H9 (cell line): ENCODE data around the gene CTPS2. TPM values are rescaled to one million over a fixed set of nuclear protein-coding genes. Genes with fewer than 3 reads are reported as not detected.

Source experiments
- DNase-seq: peaks from one replicate; pipeline ENCODE4 v3.0.0-alpha.2; 2017
- H2AFZ ChIP-seq: one replicate; pipeline ENCODE4 v1.6.1; 2013; ENCODE audit warnings: mild to moderate bottlenecking, low read length, control low read depth, moderate library complexity
- H2AK5ac ChIP-seq: 2 replicates; pipeline ENCODE4 v1.6.1; 2013; ENCODE audit warnings: low read length, control low read depth, mixed read lengths; ENCODE audit not compliant: insufficient read length
- H2BK120ac ChIP-seq: one replicate; pipeline ENCODE4 v1.6.1; 2013; ENCODE audit warnings: low read depth, mild to moderate bottlenecking, low read length, control low read depth, inconsistent platforms; ENCODE audit not compliant: poor library complexity, severe bottlenecking
- H2BK12ac ChIP-seq: 2 replicates; pipeline ENCODE4 v1.6.1; 2013; ENCODE audit warnings: low read length, control low read depth, mixed read lengths, low read depth; ENCODE audit not compliant: insufficient read length
- H2BK15ac ChIP-seq: 2 replicates; pipeline ENCODE4 v1.6.1; 2013; ENCODE audit warnings: low read depth, low read length, control low read depth
- H2BK20ac ChIP-seq: one replicate; pipeline ENCODE4 v1.6.1; 2013; ENCODE audit warnings: low read depth, mild to moderate bottlenecking, low read length, control low read depth, inconsistent platforms; ENCODE audit not compliant: poor library complexity, severe bottlenecking
- H2BK5ac ChIP-seq: 2 replicates; pipeline ENCODE4 v1.6.1; 2013; ENCODE audit warnings: low read length, control low read depth, mixed read lengths; ENCODE audit not compliant: insufficient read length
- H3K14ac ChIP-seq: 2 replicates; pipeline ENCODE4 v1.6.1; 2013; ENCODE audit warnings: low read length, control low read depth; ENCODE audit not compliant: insufficient read depth
- H3K18ac ChIP-seq: 2 replicates; pipeline ENCODE4 v1.6.1; 2013; ENCODE audit warnings: low read depth, mild to moderate bottlenecking, mixed read lengths, low read length, control low read depth; ENCODE audit not compliant: insufficient read length
- H3K23ac ChIP-seq: 2 replicates; pipeline ENCODE4 v1.6.1; 2013; ENCODE audit warnings: low read length, control low read depth, mixed read lengths, low read depth; ENCODE audit not compliant: insufficient read length
- H3K23me2 ChIP-seq: 2 replicates; pipeline ENCODE4 v1.6.1; 2013; ENCODE audit warnings: low read depth, mild to moderate bottlenecking, mixed read lengths, low read length, control low read depth; ENCODE audit not compliant: insufficient read length, poor library complexity, severe bottlenecking
- H3K27ac ChIP-seq: 2 replicates; pipeline ENCODE4 v1.5.1; 2013; ENCODE audit warnings: low read length, control low read depth, mixed read lengths, low read depth; ENCODE audit not compliant: insufficient read length
- H3K27me3 ChIP-seq: 2 replicates; pipeline ENCODE4 v1.6.1; 2013; ENCODE audit warnings: low read length, control low read depth, inconsistent platforms; ENCODE audit not compliant: insufficient read depth
- H3K4ac ChIP-seq: 2 replicates; pipeline ENCODE4 v1.6.1; 2013; ENCODE audit warnings: low read depth, mild to moderate bottlenecking, control low read depth, inconsistent platforms, low read length, moderate library complexity
- H3K4me1 ChIP-seq: 2 replicates; pipeline ENCODE4 v1.6.1; 2013; ENCODE audit warnings: low read length, control low read depth, inconsistent platforms; ENCODE audit not compliant: insufficient read depth
- H3K4me2 ChIP-seq: 2 replicates; pipeline ENCODE4 v1.6.1; 2013; ENCODE audit warnings: low read length, control low read depth, mixed read lengths; ENCODE audit not compliant: insufficient read length, insufficient read depth
- H3K56ac ChIP-seq: 2 replicates; pipeline ENCODE4 v1.6.1; 2013; ENCODE audit warnings: low read depth, mild to moderate bottlenecking, mixed read lengths, low read length, control low read depth; ENCODE audit not compliant: insufficient read length
- H3K79me1 ChIP-seq: 2 replicates; pipeline ENCODE4 v1.6.1; 2013; ENCODE audit warnings: low read depth, mild to moderate bottlenecking, moderate library complexity, low read length, control low read depth, inconsistent platforms; ENCODE audit not compliant: insufficient read depth, poor library complexity, severe bottlenecking
- H3K79me2 ChIP-seq: 2 replicates; pipeline ENCODE4 v1.6.1; 2013; ENCODE audit warnings: low read length, control low read depth, inconsistent platforms; ENCODE audit not compliant: insufficient read depth
- H3K9ac ChIP-seq: 2 replicates; pipeline ENCODE4 v1.6.1; 2013; ENCODE audit warnings: low read length, control low read depth, mixed read lengths; ENCODE audit not compliant: insufficient read length; ENCODE audit errors: extremely low read depth
- H3K9me3 ChIP-seq: one replicate; pipeline ENCODE4 v1.6.1; 2013; ENCODE audit warnings: low read depth, low read length, inconsistent platforms; ENCODE audit not compliant: control insufficient read depth
- H3T11ph ChIP-seq: one replicate; pipeline ENCODE4 v1.6.1; 2013; ENCODE audit warnings: mild to moderate bottlenecking, low read length, control low read depth, inconsistent platforms
- H4K20me1 ChIP-seq: one replicate; pipeline ENCODE4 v1.6.1; 2013; ENCODE audit not compliant: control insufficient read depth, insufficient read length, insufficient read depth
- H4K5ac ChIP-seq: 2 replicates; pipeline ENCODE4 v1.6.1; 2013; ENCODE audit warnings: low read depth, mild to moderate bottlenecking, mixed read lengths, low read length, control low read depth; ENCODE audit not compliant: insufficient read length
- H4K8ac ChIP-seq: replicated peaks from 2 replicates; pipeline ENCODE4 v1.6.1; 2013; ENCODE audit warnings: low read length, control low read depth, mixed read lengths, low read depth; ENCODE audit not compliant: insufficient read length
- H4K91ac ChIP-seq: 2 replicates; pipeline ENCODE4 v1.6.1; 2013; ENCODE audit warnings: low read depth, mild to moderate bottlenecking, moderate library complexity, mixed read lengths, low read length, control low read depth; ENCODE audit not compliant: insufficient read length
- H3K27ac Mint-ChIP-seq, 3 experiments: 2 replicates in 2 of 3; 3 replicates in 1 of 3; pipeline ENCODE4 v1.8.0; 2020 to 2021; ENCODE audit warnings: mixed read lengths in 3 of 3, mild to moderate bottlenecking in 1 of 3, moderate library complexity in 1 of 3
- H3K27me3 Mint-ChIP-seq: 2 replicates; pipeline ENCODE4 v1.8.0; 2021; ENCODE audit warnings: low read depth, mild to moderate bottlenecking, moderate library complexity, mixed read lengths
- H3K36me3 Mint-ChIP-seq, 3 experiments: 2 replicates in 2 of 3; 3 replicates in 1 of 3; pipeline ENCODE4 v1.8.0; 2020 to 2021; ENCODE audit warnings: low read depth in 3 of 3, mixed read lengths in 3 of 3; ENCODE audit not compliant: insufficient read depth in 1 of 3
- H3K4me1 Mint-ChIP-seq, 2 experiments: 2 replicates each; pipeline ENCODE4 v1.8.0; 2020; ENCODE audit warnings: mixed read lengths in 2 of 2
- H3K4me3 Mint-ChIP-seq, 2 experiments: 2 replicates in 1 of 2; 3 replicates in 1 of 2; pipeline ENCODE4 v1.8.0; 2020 to 2021; ENCODE audit warnings: mild to moderate bottlenecking in 2 of 2, mixed read lengths in 2 of 2, moderate library complexity in 1 of 2
- H3K9me3 Mint-ChIP-seq, 2 experiments: 2 replicates in 1 of 2; 3 replicates in 1 of 2; pipeline ENCODE4 v1.8.0; 2020; ENCODE audit warnings: mild to moderate bottlenecking in 2 of 2, mixed read lengths in 2 of 2, moderate library complexity in 1 of 2
- CTCF ChIP-seq: fragments of 200-600 bp; sonication (generic); conservative IDR thresholded peaks from 3 replicates; pipeline ENCODE4 v1.8.0; 2021; ENCODE audit warnings: antibody characterized with exemption, mild to moderate bottlenecking
- WGBS: extraction: QIAGEN DNeasy Blood & Tissue Kit; methylation state at CpG from one replicate; pipeline ENCODE4 v1.1.7; 2013; ENCODE audit warnings: missing lambda C conversion rate, low lambda C conversion rate, mixed read lengths; ENCODE audit not compliant: insufficient read length; ENCODE audit errors: extremely low coverage; 5-methylcytosine and 5-hydroxymethylcytosine counted together
- total RNA-seq: library from RNA; stranded (reverse); gene quantifications from 2 replicates; pipeline ENCODE4 v1.2.1, GENCODE V29; 2021

The CTPS2 gene
- total RNA-seq, 1 experiment from 2014 or later: 69.7 TPM

GRCh38 chrX:16661495-16661894 lies 51.0 kb downstream of the CTPS2 start:
- no peak overlapping the region for H3K27ac Mint-ChIP-seq
- H3K79me2 ChIP-seq: no peaks in the 10 kb centered on the region
- no peak overlapping the region for H2AFZ ChIP-seq
- H3K18ac ChIP-seq: no peak overlapping the region
- H4K8ac ChIP-seq: no peak overlapping the region
- peaks cover 12 to 25% of the 10 kb centered on the region in 2 experiments for H3K4me1 Mint-ChIP-seq
- H3K36me3 Mint-ChIP-seq: peaks cover 55 to 88% (median 87%) of the 10 kb centered on the region in 3 experiments
- H3K27me3 ChIP-seq: no peaks in the 10 kb centered on the region
- H4K91ac ChIP-seq: no peak overlapping the region
- H4K20me1 ChIP-seq: no peaks in the 10 kb centered on the region
- no peak overlapping the region for H3K9ac ChIP-seq
- no peak overlapping the region for H3K14ac ChIP-seq
- no peaks in the 10 kb centered on the region for H3K79me1 ChIP-seq
- no peaks in the 10 kb centered on the region for H3K9me3 Mint-ChIP-seq
- H3K23ac ChIP-seq: no peak overlapping the region
- H2BK120ac ChIP-seq: no peak overlapping the region
- no peak overlapping the region for H3T11ph ChIP-seq
- H3K9me3 ChIP-seq: no peaks in the 10 kb centered on the region
- H3K56ac ChIP-seq: no peak overlapping the region
- WGBS: no CpG with 5 or more reads among the region's 2 CpGs
- no peak overlapping the region for H3K27ac ChIP-seq
- no peak for DNase-seq
- no peak overlapping the region for H3K4me2 ChIP-seq
- peaks cover 2% of the 10 kb centered on the region; the same call in 1 of the 2 replicates for H3K4me1 ChIP-seq
- H2BK12ac ChIP-seq: no peak overlapping the region
- H3K23me2 ChIP-seq: no peaks in the 10 kb centered on the region
- H4K5ac ChIP-seq: no peak overlapping the region
- no peak overlapping the region for H2BK5ac ChIP-seq
- no peaks in the 10 kb centered on the region for H3K27me3 Mint-ChIP-seq
- H2BK20ac ChIP-seq: no peak overlapping the region
- TF ChIP-seq CTCF: no peak
- H2AK5ac ChIP-seq: no peak overlapping the region
- H3K4me3 Mint-ChIP-seq: no peak overlapping the region
- H3K4ac ChIP-seq: no peak overlapping the region
- H2BK15ac ChIP-seq: no peak overlapping the region
